GM21619 (cell line): ENCODE measurements around the gene RUNDC3A.

ENCODE experiments used
- ATAC-seq: cut with Tn5 transposase; IDR thresholded peaks from one replicate; pipeline ENCODE4 v1.9.1; 2021; ENCODE audit not compliant: unreplicated experiment

RUNDC3A gene

DNA sequence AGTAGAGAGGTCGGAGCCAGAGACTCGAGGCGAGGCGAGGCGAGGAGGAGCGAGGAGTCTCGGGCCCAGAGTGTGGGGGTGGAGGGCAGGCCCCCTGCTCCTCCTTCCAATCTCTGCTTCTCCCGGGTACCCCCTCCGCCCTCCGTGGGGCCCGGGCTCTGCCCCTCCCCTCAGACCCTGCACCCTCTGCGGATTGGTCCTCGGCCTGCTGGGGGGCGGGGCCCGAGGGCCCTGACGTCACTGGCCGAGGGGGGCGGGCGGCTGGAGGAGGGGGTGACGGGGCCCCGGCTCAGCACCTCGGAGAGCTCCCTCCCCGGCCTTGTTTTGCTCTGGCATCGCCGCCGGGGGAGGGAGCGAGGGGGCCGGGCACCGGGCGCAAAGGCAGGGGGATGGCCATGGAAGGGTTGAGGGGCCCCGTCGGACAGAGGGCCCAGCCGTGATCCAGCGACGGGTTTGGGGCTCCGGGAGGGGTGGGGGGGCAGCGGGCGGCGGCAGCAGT is at the start of gene RUNDC3A:
TSS of gene RUNDC3A (plus strand) at position 282 of the 499 bp plus-strand sequence. CDS start 232 bp downstream, outside the sequence.
- no peak for ATAC-seq

DNA sequence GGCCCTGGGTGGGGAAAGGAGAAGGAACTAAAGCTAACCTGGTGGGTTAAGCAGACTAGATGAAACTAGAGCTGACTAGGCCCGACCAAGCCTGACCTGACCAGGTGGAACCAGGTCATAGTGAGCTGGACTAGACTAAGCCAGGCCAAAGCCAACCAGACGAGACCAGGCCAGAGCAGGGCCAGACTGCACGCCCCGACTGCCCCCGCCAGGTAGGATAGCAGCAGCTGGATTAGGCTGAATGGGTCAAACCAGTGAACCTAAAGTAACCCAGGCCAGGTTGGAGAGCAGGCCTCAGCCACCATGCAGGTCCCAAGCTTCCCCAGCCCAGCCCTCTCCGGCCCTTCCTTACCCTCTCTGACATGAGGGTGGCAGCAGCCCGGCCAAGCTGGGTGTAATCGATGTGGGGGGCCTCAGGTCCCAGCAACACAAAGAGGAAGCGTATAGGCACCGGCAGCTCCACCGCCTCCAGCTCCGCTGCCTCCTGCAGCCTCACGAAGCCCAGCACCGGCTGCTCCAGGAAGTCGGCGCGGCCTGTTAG is 49.5 kb upstream of the RUNDC3A start:
- ATAC-seq = no peak

DNA sequence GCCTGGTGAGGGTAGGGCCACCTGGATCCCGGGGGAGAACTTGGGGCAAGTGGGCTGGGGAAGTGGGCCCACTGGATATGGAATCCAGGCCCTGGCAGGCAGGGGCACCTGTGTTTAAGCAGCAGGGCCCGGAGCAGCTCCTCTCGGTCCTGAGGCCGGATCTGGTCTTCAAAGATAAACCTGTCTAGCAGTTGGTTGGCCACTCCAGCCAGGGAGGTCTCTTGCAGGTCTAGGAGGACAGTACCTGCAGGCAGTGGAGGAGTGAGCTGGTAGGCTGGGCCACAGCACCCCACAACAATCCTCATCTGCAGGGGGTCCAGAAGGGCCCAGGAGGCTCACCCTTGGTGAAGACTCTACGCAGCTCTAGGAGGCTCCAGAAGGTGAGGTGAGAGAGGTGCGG is 48.1 kb upstream of the RUNDC3A start:
- no peak for ATAC-seq

DNA sequence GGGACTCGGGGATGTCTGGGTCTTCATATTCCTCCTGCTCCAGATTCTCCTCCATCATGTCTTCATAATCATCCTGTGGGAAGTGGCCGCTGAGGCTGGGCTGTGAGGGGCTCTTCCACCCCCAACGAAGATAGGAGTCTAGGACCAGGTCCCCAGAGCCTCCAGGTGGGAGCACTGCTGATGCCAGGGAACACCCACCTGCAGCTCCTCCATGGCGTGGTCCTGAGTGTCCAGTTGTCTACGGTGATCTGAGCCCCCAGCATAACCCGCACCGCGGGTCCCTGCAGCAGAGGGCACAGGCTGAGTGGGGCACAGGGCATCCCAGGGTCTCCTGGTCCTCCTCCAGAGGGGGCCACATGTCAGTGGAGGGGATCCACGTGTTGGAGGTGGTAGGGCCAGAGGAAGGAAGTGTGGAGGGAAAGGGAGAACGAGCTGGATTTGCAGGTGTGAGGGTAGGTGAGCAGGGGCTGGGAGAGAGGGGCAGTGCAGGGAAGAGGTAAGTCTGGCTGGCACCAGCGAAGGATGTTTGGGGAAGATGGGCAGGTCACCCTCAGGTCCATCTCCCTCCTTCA is 45.7 kb upstream of the RUNDC3A start:
- no peak for ATAC-seq

DNA sequence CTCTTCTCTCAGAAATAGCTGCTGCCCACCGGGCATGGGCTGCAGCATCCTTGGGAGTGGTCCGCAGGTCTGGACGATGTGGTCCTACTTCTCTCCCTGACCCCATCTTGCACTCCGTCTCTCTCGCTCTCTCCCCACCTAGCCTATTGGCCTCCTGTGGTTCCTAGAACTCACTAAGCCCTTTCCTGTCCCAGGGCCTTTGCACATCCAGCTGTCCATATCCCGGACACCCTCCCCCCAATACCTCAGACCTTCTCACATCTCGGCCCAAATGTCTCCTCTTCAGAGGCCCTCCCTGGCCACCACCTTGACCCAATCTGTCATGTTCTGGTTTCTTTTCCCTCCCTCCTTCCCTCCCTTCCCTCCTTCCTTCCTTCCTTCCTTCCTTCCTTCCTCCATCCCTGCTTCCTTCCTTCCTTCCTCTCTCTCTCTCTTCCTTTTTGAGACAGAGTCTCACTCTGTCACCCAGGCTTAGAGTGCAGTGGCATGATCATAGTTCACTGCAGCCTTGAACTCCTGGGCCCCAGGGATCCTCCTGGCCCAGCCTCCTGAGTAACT is 45.0 kb upstream of the RUNDC3A start:
- ATAC-seq = no peak

DNA sequence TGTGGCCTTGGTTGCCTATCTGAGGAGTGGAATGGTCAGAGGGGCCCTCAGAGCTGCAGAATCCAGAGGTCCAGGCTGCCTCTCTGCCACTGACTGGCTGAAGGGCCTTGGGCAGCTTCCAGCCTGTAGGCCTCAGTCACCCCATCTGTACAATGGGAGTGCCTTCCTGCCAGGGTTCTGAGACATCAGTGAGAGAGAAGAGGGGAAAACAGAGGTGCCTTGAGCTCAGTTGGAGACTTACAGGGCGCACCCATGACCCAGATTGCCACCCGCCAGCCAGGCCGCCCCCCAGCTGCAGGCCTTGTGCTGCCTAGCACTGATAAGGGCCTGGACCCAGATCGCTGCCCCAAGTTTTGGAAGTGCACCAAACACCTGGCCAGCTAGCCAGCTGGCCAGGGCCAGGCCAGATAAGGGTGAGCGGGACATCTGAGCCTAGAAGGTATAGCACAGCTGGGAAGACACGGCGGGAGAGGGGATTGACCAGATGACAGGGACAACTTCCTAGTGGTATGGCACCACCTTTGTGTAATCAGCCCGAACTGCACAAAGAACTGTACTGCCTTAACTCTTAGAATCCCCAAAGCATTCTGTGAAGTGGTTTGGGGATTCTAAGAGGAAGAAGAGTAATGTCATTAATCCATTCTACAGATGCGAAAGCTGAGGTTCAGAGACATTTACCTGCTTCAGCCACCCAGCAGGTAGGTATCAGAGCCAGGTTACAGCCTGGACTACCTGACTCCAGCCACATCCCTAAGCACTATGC is 41.8 kb upstream of the RUNDC3A start:
- ATAC-seq = no peak

DNA sequence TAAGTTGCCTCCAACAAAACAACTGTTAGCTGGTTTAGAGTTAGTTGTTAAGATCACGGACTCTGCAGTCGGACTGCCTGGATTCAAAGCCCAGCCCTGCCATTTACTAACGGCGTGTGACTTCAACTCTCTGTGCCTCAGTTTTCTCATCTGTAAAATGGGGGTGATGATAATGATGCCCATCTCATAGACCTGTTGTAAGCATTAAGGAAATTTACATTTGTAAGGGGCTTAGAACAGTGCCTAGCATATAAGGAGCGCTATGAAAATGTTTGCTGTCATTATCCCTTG is 41.3 kb upstream of the RUNDC3A start:
- no peak for ATAC-seq

DNA sequence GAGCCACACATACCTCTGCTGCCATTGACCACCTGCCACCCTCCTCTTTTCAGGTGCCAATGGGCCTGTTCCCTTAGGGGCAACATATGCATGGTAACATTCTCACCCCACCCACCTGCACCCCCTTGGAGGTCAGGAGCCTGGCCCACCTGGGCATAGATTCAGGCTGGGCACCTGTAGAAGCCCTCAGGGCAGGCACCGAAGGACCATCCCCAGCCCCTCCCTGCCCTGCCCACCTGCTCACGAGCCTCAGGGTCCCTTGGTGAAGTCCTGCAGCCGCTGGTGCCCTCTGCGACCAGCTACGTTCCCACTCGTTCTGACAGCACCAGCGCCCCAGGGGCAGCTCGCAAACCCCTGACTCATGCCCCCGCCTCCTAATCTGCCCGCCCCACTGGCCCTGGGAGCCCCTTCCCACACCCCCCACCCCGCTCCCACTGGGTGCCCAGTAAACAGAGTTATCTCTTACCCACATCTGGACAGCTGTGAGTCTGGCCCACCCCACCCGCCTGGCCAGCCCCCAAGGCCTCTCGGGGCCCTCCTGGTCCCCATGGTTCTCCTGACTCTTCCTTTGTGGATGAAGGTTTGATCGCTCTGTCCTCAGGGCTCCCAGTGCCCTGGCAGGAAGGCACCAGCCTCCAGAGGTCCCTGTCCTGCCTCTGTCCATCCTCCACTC is 40.4 kb upstream of the RUNDC3A start, which contains the start of gene SLC4A1:
TSS of gene SLC4A1 (minus strand) at position 318 of the 673 bp plus-strand sequence. CDS start 5,269 bp downstream, outside the sequence.
- no peak for ATAC-seq

DNA sequence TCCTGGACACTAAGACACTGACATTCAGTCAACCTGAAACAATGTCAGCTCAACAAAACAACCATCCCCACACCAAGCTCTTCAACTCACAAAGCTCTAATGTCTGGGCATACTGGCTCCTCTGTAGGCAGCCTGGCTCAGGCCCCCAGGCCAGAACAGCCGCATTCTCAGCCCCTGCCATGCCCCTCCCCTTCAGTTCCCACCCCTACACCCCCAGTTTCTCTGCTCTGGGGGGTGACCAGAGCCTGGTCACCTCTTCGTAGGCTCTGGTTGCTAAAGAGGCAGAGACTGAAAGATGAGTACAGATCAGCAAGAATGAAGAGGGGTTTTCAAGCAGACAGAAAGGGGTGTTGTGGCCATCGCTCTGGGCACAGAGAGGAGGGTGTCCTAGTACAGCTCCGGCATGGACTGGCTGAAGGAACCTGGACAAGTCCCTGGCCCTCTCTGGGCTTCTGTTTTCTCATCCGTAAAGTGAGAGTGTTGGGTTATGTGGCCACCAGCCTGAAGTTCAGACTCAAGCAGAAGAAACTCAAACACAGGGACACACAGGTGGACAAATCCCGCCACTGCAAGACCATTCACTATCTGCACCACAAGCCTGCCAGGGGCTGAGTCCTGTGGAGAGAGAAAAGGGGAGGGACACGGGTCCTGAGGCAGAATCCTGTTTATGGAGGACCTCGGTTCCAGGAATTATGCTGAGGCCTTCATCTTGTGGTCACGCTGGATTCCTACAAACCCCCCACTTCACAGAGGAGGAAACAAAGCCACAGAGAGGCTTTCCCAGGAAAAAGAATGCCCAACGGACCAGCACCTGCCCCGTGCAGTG is 39.5 kb upstream of the RUNDC3A start:
- ATAC-seq = no peak

DNA sequence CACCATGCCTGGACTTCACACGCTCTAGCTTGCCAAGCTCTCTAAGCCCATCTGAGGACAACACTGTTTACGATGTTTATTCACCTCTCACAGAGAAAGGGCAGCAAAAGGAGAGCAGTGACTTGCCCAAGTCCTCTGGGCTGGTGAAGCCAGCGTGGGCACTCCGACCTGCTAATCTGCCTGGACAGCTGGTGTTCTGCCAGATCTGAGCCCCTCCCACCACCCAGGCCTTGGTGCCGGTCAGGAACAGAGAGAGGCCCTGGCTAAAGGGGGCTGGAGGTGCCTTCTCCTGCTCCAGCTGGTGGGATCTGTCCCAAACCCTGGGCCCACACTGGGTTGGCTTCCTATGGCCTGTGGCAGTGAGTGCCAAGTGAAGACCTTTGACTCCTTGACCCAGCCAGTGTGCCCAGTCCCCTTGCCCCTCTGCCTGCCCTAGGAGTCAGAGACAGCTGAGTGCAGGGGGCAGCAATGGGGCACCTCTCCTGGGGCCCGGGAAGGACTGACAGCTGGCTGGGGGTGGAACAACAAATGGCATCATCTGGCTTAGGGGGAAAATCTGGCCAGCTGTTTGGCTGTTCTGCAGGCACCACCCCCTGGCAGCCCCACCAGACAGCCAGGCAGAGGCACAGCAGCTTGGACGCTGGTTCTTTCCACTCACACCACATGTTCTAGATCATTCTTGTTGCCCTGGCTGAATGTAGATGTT is 38.7 kb upstream of the RUNDC3A start:
- no peak for ATAC-seq

DNA sequence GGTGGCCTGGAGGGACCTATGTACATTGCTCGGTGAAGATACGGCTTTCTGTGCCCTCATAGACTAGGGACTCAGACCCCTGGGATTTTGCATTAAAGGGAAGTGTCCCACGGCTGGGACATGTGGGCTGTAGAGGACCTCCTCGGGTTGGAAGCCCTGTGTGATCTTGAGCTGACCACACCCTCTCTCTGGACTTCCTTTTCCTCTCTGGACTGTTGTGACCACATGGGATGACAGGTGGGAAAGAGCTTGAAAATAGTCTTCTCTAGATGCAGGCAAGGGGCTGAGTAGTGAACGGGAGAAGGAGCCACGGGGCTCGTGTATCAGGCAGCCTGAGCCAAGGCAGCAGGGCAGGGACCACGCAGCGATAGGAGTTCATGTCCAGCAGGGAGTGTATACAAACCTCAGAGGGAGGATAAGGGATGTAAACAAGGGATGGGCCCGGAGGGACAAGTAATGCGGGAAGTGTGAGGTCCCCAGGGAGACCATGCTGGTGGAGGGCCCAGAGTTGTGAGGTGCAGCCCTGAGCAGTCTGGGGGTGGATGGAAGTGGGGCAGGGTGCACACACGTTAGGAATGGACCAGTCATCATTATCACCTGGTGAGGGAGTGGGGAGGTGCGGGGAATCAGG is 36.0 kb upstream of the RUNDC3A start:
- no peak for ATAC-seq

DNA sequence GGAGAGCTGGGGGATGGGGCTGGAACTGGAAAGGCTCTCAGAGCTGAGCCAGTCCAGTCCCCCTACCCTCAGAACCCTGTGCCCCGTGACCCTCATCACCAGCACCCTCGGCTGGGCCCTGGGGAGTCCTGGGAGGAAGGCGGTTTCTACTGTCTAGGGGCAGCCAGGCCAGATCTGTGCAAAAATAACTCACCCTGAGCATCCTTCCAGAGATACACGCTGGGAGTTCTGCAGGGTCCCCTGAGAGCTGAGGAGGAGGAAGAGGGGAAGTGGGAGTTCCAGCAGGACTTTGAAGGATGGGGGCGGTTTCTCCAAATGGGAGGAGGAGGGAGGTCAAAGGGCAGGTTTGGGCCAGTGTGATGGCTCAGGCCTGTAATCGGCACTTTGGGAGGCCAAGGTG is 35.4 kb upstream of the RUNDC3A start:
- no peak for ATAC-seq

DNA sequence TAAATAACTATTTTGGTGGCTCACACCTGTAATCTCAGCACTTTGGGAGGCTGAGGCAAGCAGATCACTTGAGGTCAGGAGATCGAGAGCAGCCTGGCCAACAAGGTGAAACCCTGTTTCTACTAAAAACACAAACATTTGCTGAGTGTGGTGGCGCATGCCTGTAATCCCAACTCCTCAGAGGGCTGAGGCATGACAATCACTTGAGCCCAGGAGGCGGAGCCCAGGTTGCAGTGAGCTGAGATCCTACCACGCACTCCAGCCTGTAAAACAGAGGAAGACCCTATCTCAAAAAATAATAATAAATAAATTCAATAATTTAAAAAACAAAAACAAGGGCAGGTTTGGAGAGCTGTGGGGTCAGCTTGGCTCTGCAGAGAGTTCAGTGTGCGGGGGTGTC is 34.8 kb upstream of the RUNDC3A start:
- ATAC-seq = no peak

DNA sequence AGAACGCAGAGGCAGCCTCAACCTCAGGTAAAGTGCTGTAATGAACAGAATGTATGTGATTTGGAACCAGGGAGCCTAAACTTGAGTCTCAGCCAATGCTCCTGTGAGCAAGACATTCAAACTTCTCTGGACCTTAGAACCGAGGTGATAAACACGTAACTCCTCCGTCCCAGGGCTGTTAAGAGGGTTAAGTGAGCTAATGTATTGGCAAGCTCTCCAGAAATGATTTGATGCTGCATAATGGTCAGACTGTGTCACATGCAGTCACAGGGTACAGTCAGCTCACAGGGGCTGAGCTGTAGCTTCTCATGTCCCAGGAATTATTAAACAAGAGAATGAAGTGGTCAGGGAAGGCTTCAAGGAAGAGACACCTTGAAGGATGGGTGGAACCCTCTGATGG is 30.4 kb upstream of the RUNDC3A start:
- ATAC-seq = no peak

DNA sequence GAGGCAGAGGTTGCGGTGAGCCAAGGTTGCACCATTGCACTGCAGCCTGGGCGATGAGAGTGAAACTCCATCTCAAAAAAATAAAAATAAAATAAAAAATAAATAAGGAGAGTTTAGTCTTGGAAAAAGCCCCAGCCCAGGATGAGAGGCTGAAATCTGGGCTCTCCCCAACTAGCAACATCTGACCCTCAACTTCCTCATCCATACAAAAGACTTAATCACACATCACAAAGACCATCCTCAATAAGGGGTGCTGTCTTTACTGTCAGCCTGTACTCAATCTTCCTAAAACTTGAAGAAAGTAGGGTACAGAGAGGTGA is 29.1 kb upstream of the RUNDC3A start:
- ATAC-seq = no peak

DNA sequence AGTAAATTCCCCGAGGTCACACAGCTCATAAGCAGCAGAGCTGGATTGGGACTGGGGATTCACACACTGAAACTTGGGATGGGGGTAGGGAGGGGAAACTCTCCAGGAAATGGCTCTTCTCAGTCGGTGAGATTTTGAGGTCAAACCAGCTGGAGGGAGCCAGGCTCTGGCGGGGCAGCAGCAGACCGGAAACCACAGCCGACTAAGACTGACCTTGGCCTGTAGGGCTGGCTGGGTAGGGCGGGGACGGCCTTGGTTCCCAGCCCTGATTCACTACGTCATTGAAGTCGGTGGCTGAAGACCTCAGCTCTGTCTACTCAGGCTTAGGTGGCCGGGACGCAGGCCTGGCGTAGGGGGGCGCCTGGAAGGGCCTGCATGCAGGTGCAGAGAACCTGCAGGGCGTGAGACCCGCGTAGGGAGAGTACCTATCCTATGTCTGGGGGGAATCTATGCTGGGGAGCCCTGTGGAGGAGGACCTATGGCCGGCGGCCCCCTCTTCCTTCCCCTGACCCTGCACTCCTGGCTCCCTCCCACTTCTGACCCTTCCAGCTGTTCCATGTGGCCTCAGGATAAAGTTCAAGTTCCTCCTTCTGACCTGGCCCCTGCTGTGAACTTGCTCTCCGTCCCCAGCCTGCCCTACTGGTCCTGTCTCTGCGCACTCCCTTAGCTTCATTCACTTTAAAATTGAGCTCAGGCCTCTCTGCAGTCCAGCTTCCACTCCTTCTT is 28.6 kb upstream of the RUNDC3A start:
- ATAC-seq = peak; percentile 94

DNA sequence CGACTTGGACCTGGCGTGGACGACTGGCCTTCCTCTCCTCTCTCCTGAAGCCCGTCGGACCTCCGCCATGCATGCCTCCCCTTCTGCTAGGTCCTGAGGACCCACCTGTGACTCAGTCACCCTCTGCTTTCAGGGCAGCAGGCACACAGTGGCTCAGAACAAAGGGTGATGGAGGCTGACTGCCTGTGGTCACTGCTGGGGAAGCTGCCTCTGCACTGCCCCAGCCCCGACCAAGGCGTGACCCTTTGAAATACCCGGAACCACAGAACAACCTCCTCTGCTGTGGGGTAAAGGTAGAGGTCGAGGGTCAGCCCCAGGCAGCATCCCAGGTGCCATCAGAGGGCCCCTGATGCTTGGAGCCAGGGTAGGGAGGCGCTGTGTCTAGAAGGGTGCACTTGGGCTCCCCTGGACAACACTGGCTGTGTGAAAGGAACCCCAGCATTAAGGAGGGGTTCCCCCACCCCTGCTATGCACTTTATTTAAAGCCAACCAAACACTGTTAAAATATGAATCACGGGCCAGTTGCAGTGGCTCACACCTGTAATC is 27.9 kb upstream of the RUNDC3A start:
- no peak for ATAC-seq

DNA sequence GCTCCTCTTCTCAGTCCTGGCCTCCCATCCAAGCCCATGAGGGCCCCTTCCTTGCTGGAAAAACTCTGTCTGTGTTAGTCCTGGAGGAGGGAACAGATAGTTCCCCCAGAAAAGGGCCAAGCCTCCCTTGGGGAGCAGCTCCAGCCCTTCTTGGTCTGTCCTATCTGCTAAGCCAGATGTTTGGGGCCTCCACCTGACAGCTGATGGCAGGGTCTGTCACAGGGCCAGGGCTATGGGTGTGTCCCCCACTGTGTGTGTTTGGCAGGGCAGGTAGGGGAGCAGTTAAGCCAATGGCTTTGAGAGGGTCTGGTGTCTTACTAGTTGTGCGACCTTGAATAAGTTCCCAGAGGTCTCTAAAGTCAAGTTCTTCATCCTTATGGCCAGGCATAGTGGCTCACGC is 26.8 kb upstream of the RUNDC3A start:
- ATAC-seq = no peak

DNA sequence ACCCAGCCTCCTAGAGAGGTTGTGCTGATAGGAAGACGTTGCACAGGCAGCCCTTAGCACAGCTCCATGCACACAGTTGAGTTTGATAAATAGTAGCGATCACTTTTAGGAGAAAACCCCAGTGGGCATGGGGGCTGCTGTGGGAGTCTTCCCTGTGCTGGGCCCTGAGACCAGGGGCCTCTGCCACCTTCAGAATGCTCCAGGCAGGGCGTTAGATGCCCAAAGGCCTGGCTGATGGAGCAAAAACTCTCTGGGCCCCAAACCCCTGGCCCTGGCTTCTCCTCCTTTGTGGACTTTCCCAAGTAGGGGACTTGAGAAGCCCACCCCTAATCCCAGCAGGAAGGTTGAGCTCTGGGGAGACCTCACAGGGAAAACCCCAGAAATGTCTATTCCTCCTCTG is 26.1 kb upstream of the RUNDC3A start:
- ATAC-seq = no peak
